HepG2 (cell line): Measurements from ENCODE around the gene TBXA2R.

Source experiments
- SMARCC2 ChIP-seq: fragments of 450-650 bp; IDR thresholded peaks from 2 replicates; pipeline ENCODE4 v1.6.1; 2017; ENCODE audit warnings: antibody characterized with exemption, mild to moderate bottlenecking
- TF ChIP-seq, protein P1 (sequence below): sonication (generic); formaldehyde crosslinking; IDR thresholded peaks from 2 replicates; pipeline ENCODE4 v1.8.1; 2023; ENCODE audit warnings: mild to moderate bottlenecking, inconsistent platforms, moderate library complexity, missing genetic modification reagents, borderline replicate concordance

DNA sequence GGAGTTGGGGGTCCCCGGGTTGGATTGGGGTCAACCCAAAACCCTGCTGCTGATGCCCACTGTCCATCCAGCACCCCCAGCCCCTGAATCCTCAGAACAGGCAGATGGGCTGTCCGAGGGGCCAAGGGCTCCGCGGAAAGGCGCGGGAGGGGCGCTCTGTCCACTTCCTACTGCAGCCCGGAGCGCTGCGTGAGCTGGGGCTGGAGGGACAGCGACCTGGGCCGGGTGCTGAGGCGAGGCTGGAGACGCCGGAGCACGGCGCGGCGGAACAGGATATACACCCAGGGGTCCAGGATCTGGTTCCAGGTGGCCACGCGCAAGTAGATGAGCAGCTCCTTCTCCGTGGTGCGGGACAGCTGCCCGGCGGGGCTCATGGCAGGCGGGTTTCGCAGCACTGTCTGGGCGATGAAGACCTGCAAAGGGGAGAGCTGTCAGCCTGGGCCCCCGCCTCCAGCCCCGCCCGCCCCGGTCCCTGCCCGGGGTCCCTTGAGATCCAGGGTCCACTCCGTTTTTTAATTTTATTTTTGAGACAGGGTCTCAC lies 11.1 kb downstream of the TBXA2R start:
- no peak for TF ChIP-seq SMARCC2
- TF ChIP-seq, protein P1, sequence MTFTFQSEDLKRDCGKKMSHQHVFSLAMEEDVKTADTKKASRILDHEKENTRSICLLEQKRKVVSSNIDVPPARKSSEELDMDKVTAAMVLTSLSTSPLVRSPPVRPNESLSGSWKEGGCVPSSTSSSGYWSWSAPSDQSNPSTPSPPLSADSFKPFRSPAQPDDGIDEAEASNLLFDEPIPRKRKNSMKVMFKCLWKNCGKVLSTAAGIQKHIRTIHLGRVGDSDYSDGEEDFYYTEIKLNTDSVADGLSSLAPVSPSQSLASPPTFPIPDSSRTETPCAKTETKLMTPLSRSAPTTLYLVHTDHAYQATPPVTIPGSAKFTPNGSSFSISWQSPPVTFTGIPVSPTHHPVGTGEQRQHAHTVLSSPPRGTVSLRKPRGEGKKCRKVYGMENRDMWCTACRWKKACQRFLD (CRISPR knock-in tag), result no peak
